ENCODE data around the gene HCK. TPM values are rescaled to one million over a fixed set of nuclear protein-coding genes. Genes with fewer than 3 reads are reported as not detected.

Gene HCK
- not detected in 2 replicates for polyA plus RNA-seq (2011; rRNA removed)
- polyA minus RNA-seq (2011; rRNA and poly(A)+ RNA removed) = not detected in 2 replicates

GRCh38 chr20:32052090-32052777 is at the start of gene HCK:
Gene HCK, plus strand, starts transcription at chr20:32052242.
- ChIA-PET POLR2A (no interaction called here), CTCF (interaction anchor here (1.4 kb wide), 1 partner anchor 21 kb away, joined by 5 read pairs; no protein-coding TSS in a partner anchor)
- TF ChIP-seq CTCF (IDR thresholded peaks at IDR 0.05; ENCODE audit: low read depth, low read length) = no peak

GRCh38 chr20:32003325-32003724 is 48.7 kb upstream of the HCK start:
- ChIA-PET POLR2A (no interaction called here), CTCF (no interaction called here)
- DNase-seq (ENCODE audit: low read depth, low spot score) = no peak
- Histone ChIP-seq H3K27me3 (ENCODE audit: control insufficient read depth, insufficient read depth, low read length) (peaks cover 22% of the 10 kb centered on the region), H3K9me3 (ENCODE audit: control insufficient read depth, insufficient read depth, low read length) (no peaks in the 10 kb centered on the region), H3K4me3 (ENCODE audit: low read depth, low read length) (no peak overlapping the region), H3K27ac (ENCODE audit: low read depth, low read length) (no peak overlapping the region)
- TF ChIP-seq CTCF (IDR thresholded peaks at IDR 0.05; ENCODE audit: low read depth, low read length) = no peak

More at GRCh38 chr20:32052090-32052777, at the start of gene HCK:
- DNase-seq (ENCODE audit: low read depth, low spot score) = no peak
- Histone ChIP-seq H3K9me3 (ENCODE audit: control insufficient read depth, insufficient read depth, low read length) (no peaks in the 10 kb centered on the region; the same call in 1 of the 2 replicates), H3K27me3 (ENCODE audit: control insufficient read depth, insufficient read depth, low read length) (peaks cover 49% of the 10 kb centered on the region), H3K27ac (ENCODE audit: low read depth, low read length) (no peak within 1 kb of the TSS), H3K4me3 (ENCODE audit: low read depth, low read length) (no peak within 1 kb of the TSS)

- Histone ChIP-seq H3K9me3 (ENCODE audit: control insufficient read depth, insufficient read depth, low read length) (no peaks in the 10 kb centered on the region), H3K27ac (ENCODE audit: low read depth, low read length) (no peak overlapping the region), H3K4me3 (ENCODE audit: low read depth, low read length) (no peak overlapping the region), H3K27me3 (ENCODE audit: control insufficient read depth, insufficient read depth, low read length) (peaks cover 24% of the 10 kb centered on the region)
- ChIA-PET POLR2A (no interaction called here), CTCF (no interaction called here)
- TF ChIP-seq CTCF (IDR thresholded peaks at IDR 0.05; ENCODE audit: low read depth, low read length) = no peak
- no peak for DNase-seq (ENCODE audit: low read depth, low spot score)
These were observed 47.1 kb upstream of the HCK start for GRCh38 chr20:32004963-32005362.

- Histone ChIP-seq H3K4me3 (ENCODE audit: low read depth, low read length) (no peak overlapping the region), H3K27ac (ENCODE audit: low read depth, low read length) (no peak overlapping the region), H3K9me3 (ENCODE audit: control insufficient read depth, insufficient read depth, low read length) (no peaks in the 10 kb centered on the region), H3K27me3 (ENCODE audit: control insufficient read depth, insufficient read depth, low read length) (peaks cover 24% of the 10 kb centered on the region)
- no peak for TF ChIP-seq CTCF (IDR thresholded peaks at IDR 0.05; ENCODE audit: low read depth, low read length)
- ChIA-PET POLR2A (no interaction called here), CTCF (interaction anchor here (0.6 kb wide), 1 partner anchor 79 kb away, joined by 8 read pairs; no protein-coding TSS in a partner anchor)
- DNase-seq (ENCODE audit: low read depth, low spot score) = no peak
These were observed 46.0 kb upstream of the HCK start for GRCh38 chr20:32006053-32006452.
